Measurements from ENCODE around the gene FCHSD2. TPM values are rescaled to one million over a fixed set of nuclear protein-coding genes. Genes with fewer than 3 reads are reported as not detected.

FCHSD2 gene
- total and polyA plus RNA-seq, 4 donors, result 7.6 to 18.7 (median 9.9) TPM

GRCh38 chr11:73003088-73003487 lies 139.0 kb downstream of the FCHSD2 start:
- Histone ChIP-seq H3K9me3 (ENCODE audit: control insufficient read depth in 4 of 4, low read length in 3 of 4) (no peaks in the 10 kb centered on the region), H3K36me3 (ENCODE audit: control insufficient read depth in 4 of 4, insufficient read depth in 3 of 4, low read depth in 1 of 4, low read length in 3 of 4) (peaks cover 0 to 4% (median under 1%) of the 10 kb centered on the region in 4 donors), H3K27me3 (ENCODE audit: control insufficient read depth in 4 of 4, insufficient read depth in 4 of 4, low read length in 3 of 4) (no peaks in the 10 kb centered on the region), H3K9ac (ENCODE audit: low read depth in 1 of 2, low read length in 2 of 2) (no peak overlapping the region), H3K4me1 (ENCODE audit: control insufficient read depth in 4 of 4, insufficient read depth in 4 of 4, low read length in 3 of 4) (peaks cover 0 to 2% (median 0%) of the 10 kb centered on the region in 4 donors), H3K27ac (ENCODE audit: low read depth in 1 of 2, low read length in 2 of 2) (no peak overlapping the region), H3K4me3 (ENCODE audit: low read depth in 1 of 3, low read length in 3 of 3) (no peak overlapping the region)
- TF ChIP-seq FOXA2 (IDR thresholded peaks at IDR 0.05), result no peak
- TF ChIP-seq ZBTB33 (IDR thresholded peaks at IDR 0.05), result no peak
- TF ChIP-seq MAX (IDR thresholded peaks at IDR 0.05), result no peak
- TF ChIP-seq TAF1 (conservative IDR thresholded peaks at IDR 0.05), result no peak
- TF ChIP-seq NR2F2 (IDR thresholded peaks at IDR 0.05), result no peak
- TF ChIP-seq GABPA (IDR thresholded peaks at IDR 0.05 in 1 of 2, conservative IDR thresholded peaks at IDR 0.05 in 1 of 2), result no peak
- DNase-seq (ENCODE audit: low spot score), result no peak

- Histone ChIP-seq H3K27ac (ENCODE audit: low read depth in 1 of 2, low read length in 2 of 2) (no peak overlapping the region), H3K4me3 (ENCODE audit: low read depth in 1 of 3, low read length in 3 of 3) (no peak overlapping the region), H3K9me3 (ENCODE audit: control insufficient read depth in 4 of 4, low read length in 3 of 4) (no peaks in the 10 kb centered on the region), H3K27me3 (ENCODE audit: control insufficient read depth in 4 of 4, insufficient read depth in 4 of 4, low read length in 3 of 4) (no peaks in the 10 kb centered on the region), H3K36me3 (ENCODE audit: control insufficient read depth in 4 of 4, insufficient read depth in 3 of 4, low read depth in 1 of 4, low read length in 3 of 4) (peaks cover 0 to 3% (median under 1%) of the 10 kb centered on the region in 4 donors), H3K4me1 (ENCODE audit: control insufficient read depth in 4 of 4, insufficient read depth in 4 of 4, low read length in 3 of 4) (peaks cover 0 to 2% (median 0%) of the 10 kb centered on the region in 4 donors), H3K9ac (ENCODE audit: low read depth in 1 of 2, low read length in 2 of 2) (no peak overlapping the region)
- no peak for DNase-seq (ENCODE audit: low spot score)
- TF ChIP-seq RAD21 (IDR thresholded peaks at IDR 0.05) (no peak), HNF4G (IDR thresholded peaks at IDR 0.05) (no peak), REST (IDR thresholded peaks at IDR 0.05) (no peak), HNF4A (conservative IDR thresholded peaks at IDR 0.05) (no peak), ATF3 (IDR thresholded peaks at IDR 0.05) (no peak), SP1 (IDR thresholded peaks at IDR 0.05) (no peak), ZBTB33 (IDR thresholded peaks at IDR 0.05) (no peak), FOXA1 (IDR thresholded peaks at IDR 0.05) (no peak), MAX (IDR thresholded peaks at IDR 0.05) (no peak), YY1 (IDR thresholded peaks at IDR 0.05) (no peak), TAF1 (conservative IDR thresholded peaks at IDR 0.05) (no peak), GABPA (IDR thresholded peaks at IDR 0.05 in 1 of 2, conservative IDR thresholded peaks at IDR 0.05 in 1 of 2) (no peak), EGR1 (IDR thresholded peaks at IDR 0.05; ENCODE audit: low read depth in 2 of 2) (no peak), JUND (IDR thresholded peaks at IDR 0.05) (no peak), CTCF (IDR thresholded peaks at IDR 0.05; ENCODE audit: low read depth, low read length, missing input control) (no peak), NR2F2 (IDR thresholded peaks at IDR 0.05) (no peak), RXRA (IDR thresholded peaks at IDR 0.05) (no peak), FOXA2 (IDR thresholded peaks at IDR 0.05) (no peak)
- 81% methylated on average over 2 of the region's 2 CpGs for WGBS
These were observed 139.9 kb downstream of the FCHSD2 start for GRCh38 chr11:73002214-73002613.

Data from liver (tissue), 9 donors.